ENCODE measurements around the gene POU3F1.

POU3F1 gene

GRCh38 chr1:38004284-38005108, 42.1 kb downstream of the POU3F1 start:
- no peak for FAIRE-seq
- DNase-seq (ENCODE audit: low spot score), result no peak

DNA sequence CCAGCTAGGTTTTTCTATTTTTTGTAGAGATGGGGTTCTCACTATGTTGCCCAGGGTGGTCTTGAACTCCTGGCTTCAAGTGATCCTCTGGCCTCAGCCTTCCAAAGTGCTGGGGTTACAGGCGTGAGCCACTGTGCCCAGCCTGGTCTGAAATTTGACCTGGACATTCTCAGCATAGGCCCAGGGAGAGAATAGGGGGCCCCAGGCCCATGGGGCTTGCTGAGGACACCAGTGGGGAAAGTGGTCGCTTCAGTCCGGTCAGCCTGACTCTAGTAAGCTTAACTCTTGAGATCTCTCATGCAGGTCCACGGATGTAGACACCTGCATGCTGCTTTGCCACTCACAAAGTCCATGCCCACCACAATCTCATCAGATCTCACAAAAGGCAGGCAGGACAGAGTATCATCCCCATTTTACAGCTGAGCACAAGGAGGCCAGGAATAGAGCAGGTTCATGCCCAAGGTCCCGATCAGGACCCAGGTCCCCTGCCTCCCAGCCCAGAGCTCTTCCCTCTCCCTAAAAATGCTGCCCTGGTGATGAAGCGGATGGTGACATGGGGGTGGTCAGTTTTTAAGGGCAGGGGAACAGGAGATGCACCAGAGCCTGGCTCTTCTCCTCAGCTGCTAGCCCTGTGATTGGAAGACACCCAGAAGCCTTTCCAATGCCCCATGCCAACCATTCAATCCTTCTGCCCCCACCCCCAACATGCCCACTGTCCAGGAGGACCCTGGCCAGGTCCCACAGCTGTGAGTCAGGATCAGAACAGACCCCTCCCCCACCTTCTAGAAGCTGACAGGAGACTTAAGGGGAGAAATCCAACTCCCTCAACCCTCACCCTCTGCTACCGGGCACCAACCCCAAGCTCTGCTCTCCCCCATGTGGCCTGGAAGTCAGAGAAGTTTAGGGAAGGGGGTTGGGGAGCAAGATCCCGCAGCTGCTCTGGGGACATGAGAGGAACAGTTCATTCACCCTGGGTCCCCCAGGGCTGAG, 43.0 kb downstream of the POU3F1 start:
- DNase-seq (ENCODE audit: low spot score) (no peak), FAIRE-seq (no peak)

DNA sequence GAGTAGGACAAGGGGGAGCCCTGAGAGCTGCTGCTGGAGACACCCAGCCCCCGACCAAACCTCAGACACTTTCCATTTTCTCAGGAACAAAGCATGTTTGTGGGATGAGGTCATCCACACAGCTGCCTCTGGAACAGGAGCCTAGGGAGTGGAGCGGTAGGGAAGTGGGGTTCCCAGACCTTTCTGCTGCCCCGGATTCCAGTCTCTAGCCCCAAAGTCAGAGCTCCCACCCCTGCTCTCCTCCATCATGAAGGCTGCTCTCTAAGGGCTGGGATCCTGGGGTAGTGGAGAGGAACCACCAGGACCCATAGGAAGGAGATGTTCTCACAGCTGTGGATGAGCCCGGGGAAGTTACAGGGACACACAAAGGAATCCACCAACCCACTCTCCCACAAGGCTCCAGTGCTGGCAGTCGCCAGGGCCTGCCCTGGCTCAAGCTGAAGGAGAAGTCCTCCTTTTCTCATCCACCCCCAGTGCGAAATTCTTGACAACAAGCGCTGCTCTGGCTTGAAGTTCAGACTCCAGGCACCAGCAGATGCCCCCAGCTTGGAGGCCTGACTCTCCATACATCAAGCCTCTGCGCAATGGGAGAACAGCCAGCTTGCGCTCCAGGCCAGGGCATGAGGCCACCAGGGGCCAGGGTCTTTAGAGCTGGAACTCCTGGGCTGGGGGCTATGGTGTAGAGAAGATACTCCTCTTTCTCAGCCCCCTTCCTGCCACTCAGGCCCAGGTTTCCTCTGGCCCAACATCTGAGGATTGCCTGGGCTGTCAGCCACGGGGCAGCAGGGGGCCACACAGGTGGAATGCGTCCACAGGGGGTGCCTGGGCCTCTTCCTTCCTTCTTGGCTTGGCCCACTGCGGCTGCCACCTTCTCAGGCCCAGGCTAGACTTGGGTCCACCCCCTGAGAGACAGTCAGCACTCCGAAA, 45.8 kb downstream of the POU3F1 start:
- DNase-seq (ENCODE audit: low spot score) (peak; percentile 78), FAIRE-seq (peak; percentile 27)

DNA sequence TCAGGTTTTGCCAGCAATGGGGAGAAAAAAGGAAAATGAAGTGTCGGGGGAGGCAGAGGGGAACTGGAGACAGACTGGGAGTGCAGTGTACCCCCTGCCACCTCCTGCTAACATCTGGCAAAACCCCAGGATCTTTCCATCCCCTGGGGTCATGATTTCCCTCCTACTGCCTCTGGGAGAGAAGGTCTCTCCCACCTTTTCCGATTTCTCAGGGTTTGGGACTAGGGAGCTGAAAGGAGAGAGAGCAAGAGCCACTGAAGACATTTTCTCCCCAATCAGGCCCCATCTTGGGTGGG, 46.4 kb downstream of the POU3F1 start:
- DNase-seq (ENCODE audit: low spot score) (no peak), FAIRE-seq (no peak)

GRCh38 chr1:37999430-38000232, 47.0 kb downstream of the POU3F1 start:
- DNase-seq (ENCODE audit: low spot score) (peak; percentile 66), FAIRE-seq (no peak)

GRCh38 chr1:37998913-37999429, 47.6 kb downstream of the POU3F1 start:
- FAIRE-seq (no peak), DNase-seq (ENCODE audit: low spot score) (no peak)

DNA sequence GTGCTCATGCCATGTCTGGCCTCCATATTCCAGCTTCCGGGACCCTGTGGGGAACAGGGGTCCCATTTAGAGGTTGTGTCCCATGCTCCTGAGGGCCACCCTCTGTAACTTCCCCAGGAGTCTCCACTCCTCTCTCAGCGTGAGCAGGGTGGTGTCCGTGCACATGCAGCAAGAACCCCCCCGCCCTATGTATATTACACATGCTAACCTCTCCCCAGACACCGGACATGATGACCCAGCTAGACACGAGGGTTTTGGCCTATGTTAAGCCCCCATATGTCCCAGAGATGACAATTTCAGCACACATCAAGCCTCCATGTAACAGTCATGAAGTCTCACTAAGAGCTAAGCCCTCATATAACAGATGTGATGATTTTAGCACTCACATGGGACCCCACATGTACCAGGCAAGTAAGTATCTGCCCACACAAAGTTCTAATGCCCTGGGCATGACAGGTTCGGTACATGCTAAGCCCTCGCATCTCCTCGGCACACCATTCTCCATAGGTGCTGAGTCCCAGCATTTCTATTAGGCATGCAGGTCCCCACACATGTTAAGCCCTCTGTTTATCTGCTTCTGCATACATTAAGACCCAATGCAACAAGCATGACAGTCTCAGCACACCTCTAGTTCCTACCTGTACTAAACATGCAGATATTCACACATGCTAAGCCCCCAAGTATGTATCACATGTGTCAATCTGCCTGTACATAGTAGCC, 48.3 kb downstream of the POU3F1 start:
- FAIRE-seq, result no peak

DNA sequence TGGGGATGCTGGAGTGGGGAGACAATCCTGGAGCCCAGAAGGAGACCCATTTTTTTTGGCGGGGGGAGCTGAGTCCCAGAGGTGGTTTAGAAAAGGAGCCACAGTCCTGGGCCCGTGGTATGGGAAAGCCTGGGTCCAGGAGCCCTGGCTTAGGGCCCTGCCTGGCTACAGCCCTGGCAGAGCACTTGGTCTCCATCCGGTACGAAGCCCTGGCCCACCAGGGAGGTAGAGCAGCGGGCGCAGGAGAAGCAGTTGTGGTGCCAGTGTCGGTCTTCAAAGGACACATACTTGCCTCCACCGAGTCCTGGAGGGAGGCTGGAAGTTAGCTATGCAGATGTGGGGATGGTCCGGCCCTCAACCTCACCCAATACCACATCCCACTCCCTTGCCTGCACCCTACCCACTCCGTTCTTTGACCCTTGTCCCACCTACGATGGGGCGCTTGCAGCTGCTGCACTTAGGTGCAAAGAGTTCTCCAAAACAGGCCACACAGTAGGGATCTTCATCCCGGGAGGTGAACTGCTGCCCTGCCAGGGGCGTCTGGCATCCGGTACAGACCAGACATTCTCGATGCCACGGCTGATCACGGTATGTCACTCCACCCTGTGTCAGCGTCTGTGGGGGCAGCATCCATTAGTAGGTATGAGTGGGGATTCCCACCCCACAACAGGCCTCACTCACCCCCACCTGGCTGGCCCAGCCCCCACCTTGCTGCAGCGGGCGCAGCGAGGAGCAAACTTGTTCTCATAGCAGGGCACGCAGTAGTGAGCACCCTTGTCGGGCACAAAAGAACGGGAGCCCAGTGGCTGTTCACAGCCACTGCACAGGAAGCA, 49.1 kb downstream of the POU3F1 start:
- no peak for FAIRE-seq

More for the DNA sequence above, 48.3 kb downstream of the POU3F1 start:
- no peak for DNase-seq (ENCODE audit: low spot score)

GRCh38 chr1:37995751-37996345, 50.7 kb downstream of the POU3F1 start:
- no peak for FAIRE-seq
- no peak for DNase-seq (ENCODE audit: low spot score)

More for the DNA sequence above, 49.1 kb downstream of the POU3F1 start:
- no peak for DNase-seq (ENCODE audit: low spot score)

DNA sequence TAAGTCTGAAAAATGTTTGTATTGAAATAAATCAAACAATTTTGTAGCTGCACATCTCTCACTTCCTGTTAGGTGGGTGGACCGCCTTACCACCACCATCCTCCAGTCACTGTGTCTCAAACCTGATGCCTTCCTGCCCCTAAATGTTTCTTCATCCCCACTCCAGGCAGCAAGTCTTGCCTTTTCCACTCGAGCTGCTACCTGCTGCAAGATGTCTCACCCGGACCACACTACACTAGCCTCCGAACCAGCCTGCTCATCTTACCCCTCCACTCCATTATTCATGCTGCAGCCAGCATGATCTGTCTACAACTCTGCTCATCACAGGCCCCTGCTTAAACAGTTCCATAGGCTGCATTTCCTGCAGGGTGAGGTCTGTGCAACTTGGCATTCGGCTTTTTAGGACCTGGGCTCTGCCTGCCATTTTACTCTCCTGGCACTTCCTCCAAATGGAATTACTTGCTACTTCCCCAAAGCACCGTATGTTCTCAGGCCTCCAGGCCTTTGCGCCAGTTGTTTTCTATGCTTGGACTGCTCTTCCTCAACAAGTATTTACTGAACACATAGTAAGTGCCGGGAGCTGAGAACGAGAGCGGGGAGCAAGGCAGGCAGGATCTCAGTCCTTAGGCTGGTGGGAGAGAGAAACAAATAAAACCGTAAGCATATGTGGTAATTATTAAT, 51.6 kb downstream of the POU3F1 start:
- FAIRE-seq (no peak), DNase-seq (ENCODE audit: low spot score) (no peak)
